BE2C (cell line): ENCODE data around the gene PLS3.

Experiments
- DNase-seq: peaks from one replicate; pipeline ENCODE4 v3.0.0-alpha.2; 2020
- H3K27me3 ChIP-seq: fragments of 250-450 bp; sonication (Bioruptor Pico); 2 replicates; pipeline ENCODE4 v1.5.1; 2020; ENCODE audit warnings: mild to moderate bottlenecking
- H3K36me3 ChIP-seq: fragments of 250-450 bp; sonication (Bioruptor Pico); 2 replicates; pipeline ENCODE4 v1.5.1; 2020; ENCODE audit warnings: mild to moderate bottlenecking
- H3K4me1 ChIP-seq: fragments of 250-450 bp; sonication (Bioruptor Pico); 2 replicates; pipeline ENCODE4 v1.5.1; 2020
- H3K4me3 ChIP-seq: 2 replicates; pipeline ENCODE4 v1.5.1; 2011; ENCODE audit warnings: low read depth, low read length
- H3K9me3 ChIP-seq: fragments of 250-450 bp; sonication (Bioruptor Pico); 2 replicates; pipeline ENCODE4 v1.5.1; 2020
- TF ChIP-seq, protein P1 (sequence below): IDR thresholded peaks from 2 replicates; pipeline ENCODE4 v1.5.1; 2012; ENCODE audit warnings: mild to moderate bottlenecking, low read depth, low read length

The PLS3 gene

DNA sequence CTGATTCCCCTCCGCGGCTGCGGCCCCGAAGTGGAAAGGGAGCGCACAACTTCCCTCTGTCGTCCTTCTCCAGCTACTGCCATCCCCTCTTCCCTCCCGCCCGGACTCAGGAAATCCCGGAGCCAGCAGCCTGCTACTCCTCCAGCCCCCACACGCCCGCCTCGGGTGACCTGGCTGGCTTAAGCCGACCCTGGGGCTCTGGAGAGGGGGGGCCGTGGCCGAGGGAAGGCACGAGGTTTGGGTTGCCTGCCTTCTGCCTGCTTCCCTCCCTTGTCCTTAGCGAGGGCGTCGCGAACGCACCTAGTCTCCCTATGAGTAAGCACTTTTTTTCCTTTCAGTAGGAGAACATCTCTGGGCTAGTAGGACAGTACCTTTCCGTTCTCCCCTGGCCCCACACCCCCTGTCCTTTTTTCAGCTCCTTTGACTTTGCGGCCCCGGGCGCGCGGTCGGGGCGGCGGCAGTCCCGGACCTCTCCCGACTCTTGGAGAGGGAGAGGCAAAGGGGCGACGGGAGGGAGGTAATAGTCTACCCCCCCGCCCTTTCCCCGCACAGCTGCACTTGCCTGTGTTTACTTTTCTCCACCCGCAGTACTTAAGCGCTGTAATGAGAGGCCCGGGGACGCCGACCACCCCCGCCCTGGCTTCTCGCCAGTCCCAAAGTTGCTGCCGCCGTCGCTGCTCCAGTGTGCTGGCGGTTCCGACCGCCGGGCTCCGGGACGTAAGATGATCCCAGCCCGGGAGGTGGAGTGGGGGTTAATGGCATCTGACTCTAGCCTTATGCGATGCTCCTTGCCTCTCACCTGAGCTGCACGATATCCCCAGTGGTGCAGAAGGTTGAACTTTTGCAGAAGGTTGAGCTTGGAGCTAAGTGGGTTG is 868 bp downstream of the PLS3 start:
- Histone ChIP-seq H3K4me1 (peaks cover 4% of the 10 kb centered on the region), H3K27me3 (no peaks in the 10 kb centered on the region), H3K36me3 (no peaks in the 10 kb centered on the region), H3K9me3 (no peaks in the 10 kb centered on the region), H3K4me3 (peak overlapping the region; percentile 78)
- TF ChIP-seq, protein P1, sequence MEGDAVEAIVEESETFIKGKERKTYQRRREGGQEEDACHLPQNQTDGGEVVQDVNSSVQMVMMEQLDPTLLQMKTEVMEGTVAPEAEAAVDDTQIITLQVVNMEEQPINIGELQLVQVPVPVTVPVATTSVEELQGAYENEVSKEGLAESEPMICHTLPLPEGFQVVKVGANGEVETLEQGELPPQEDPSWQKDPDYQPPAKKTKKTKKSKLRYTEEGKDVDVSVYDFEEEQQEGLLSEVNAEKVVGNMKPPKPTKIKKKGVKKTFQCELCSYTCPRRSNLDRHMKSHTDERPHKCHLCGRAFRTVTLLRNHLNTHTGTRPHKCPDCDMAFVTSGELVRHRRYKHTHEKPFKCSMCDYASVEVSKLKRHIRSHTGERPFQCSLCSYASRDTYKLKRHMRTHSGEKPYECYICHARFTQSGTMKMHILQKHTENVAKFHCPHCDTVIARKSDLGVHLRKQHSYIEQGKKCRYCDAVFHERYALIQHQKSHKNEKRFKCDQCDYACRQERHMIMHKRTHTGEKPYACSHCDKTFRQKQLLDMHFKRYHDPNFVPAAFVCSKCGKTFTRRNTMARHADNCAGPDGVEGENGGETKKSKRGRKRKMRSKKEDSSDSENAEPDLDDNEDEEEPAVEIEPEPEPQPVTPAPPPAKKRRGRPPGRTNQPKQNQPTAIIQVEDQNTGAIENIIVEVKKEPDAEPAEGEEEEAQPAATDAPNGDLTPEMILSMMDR: no peak
- DNase-seq: peak; percentile 56

DNA sequence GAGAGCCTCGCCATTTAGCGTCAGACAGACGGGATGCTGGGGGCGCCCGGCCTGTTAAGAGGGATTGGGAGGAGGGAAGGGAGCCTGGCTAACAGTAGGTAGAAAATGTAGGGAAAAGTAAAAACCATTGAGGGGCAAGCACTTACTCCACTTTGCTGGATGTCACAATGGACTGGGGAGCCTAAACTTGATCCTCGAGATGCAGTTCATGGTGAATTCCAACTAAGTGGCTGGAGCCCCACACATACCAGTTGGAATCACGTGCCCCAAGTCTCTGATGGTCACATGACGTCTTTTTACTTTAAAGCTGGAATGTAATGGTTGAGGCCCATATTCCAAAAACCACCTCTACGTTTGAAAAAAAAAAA is 1.5 kb downstream of the PLS3 start:
- no peaks in the 10 kb centered on the region for H3K27me3 ChIP-seq
- no peaks in the 10 kb centered on the region for H3K36me3 ChIP-seq
- DNase-seq: peak; percentile 24
- H3K4me3 ChIP-seq: peak overlapping the region; percentile 78
- peaks cover 4% of the 10 kb centered on the region for H3K4me1 ChIP-seq
- TF ChIP-seq, protein P1: no peak
- no peaks in the 10 kb centered on the region for H3K9me3 ChIP-seq

DNA sequence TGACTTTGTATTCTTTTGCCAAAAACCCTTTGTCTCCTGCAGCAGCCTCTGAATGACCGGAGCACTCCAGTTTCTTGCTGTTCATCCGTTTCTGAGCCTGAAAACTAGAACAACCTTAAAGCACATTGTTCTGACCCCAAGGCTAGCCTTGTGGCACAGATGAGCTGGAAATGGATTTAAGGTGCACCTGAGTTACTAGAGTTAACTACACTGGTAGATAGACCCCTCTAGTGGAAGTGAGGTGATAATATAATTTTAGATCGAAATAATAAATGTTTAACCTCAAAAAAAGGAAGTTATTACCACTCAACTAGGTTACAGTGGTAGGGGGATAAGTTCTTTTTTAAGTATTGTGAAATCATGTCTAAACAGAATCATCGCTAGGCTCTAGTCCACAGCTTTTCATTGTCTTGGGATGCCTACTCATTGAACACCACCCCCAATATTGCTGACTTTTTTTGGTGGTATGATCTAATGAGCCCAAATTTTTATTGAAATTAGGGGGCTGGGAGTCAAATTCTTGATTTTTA is 2.7 kb downstream of the PLS3 start:
- Histone ChIP-seq H3K4me1 (peaks cover 4% of the 10 kb centered on the region), H3K9me3 (no peaks in the 10 kb centered on the region), H3K27me3 (no peaks in the 10 kb centered on the region), H3K4me3 (no peak overlapping the region), H3K36me3 (no peaks in the 10 kb centered on the region)
- DNase-seq: no peak
- TF ChIP-seq, protein P1: peak; percentile 5; the same call in 1 of the 2 replicates

DNA sequence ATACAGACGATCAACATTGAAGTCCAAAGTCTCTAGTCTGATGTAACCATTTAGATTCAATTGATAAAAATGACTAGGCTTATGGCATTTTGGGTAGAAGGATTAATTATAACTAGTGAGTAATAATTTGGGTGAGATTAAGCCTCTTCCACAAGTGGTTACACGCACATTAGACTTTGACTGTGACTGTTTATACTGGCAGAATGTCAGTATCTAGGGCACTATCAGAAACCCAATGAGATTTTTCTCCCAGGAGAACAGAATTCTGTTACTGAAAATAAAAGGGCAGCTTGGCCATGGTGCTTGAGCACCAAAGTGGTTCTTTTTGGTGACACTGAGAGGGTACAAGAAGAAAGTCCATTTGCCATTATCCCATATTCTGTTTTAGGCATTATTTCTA is 3.3 kb downstream of the PLS3 start:
- DNase-seq: no peak
- no peak overlapping the region for H3K4me3 ChIP-seq
- peaks cover 4% of the 10 kb centered on the region for H3K4me1 ChIP-seq
- no peaks in the 10 kb centered on the region for H3K9me3 ChIP-seq
- H3K36me3 ChIP-seq: no peaks in the 10 kb centered on the region
- TF ChIP-seq, protein P1: no peak
- no peaks in the 10 kb centered on the region for H3K27me3 ChIP-seq

DNA sequence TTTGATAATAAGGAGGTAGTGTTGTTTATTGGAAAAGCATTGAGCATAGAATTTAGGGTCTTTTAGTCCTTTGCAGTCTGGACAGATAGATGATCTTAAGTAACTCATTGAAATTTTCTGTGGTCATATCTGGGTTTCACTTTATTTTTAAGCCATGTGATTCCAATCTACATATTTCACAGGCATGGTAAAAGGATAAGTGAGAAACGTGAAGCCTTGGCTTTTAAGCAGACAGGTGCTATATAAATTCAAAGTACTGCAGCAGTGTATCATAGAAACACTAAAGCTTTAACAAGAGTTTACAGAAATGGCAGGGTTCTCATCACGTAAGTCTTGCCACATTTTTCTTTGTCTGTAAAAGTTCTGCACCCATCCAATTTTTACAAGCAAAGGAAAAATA is 4.9 kb downstream of the PLS3 start:
- Histone ChIP-seq H3K4me1 (peaks cover 4% of the 10 kb centered on the region), H3K9me3 (no peaks in the 10 kb centered on the region), H3K4me3 (no peak overlapping the region), H3K27me3 (no peaks in the 10 kb centered on the region), H3K36me3 (no peaks in the 10 kb centered on the region)
- DNase-seq: no peak
- TF ChIP-seq, protein P1: no peak

DNA sequence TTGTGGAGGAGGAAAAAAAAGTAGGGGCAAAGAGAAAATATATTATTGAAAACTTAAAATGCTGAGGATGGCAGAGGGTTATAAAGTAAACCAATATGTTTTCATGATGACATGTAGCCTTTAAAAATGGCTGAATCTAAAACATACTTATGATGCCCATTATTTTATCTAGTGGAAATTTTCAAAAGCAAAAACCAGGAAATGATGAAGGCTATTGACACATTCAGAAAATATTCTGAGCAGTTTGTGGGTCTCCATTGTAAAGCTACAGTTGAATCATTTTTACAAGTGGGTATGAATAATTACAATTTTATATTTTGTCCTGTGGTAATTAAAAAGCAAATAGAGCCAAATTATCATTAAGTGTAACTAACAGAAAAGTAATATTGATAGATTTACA is 10.7 kb downstream of the PLS3 start:
- DNase-seq: no peak
- Histone ChIP-seq H3K36me3 (no peaks in the 10 kb centered on the region), H3K27me3 (no peaks in the 10 kb centered on the region), H3K4me1 (no peaks in the 10 kb centered on the region), H3K4me3 (no peak overlapping the region), H3K9me3 (no peaks in the 10 kb centered on the region)
- TF ChIP-seq, protein P1: no peak
